ENCODE data around the gene ALG5. TPM values are rescaled to one million over a fixed set of nuclear protein-coding genes. Genes with fewer than 3 reads are reported as not detected.

The ALG5 gene
- total and polyA plus RNA-seq, 4 donors: 26.6 to 54.2 (median 44.4) TPM

DNA sequence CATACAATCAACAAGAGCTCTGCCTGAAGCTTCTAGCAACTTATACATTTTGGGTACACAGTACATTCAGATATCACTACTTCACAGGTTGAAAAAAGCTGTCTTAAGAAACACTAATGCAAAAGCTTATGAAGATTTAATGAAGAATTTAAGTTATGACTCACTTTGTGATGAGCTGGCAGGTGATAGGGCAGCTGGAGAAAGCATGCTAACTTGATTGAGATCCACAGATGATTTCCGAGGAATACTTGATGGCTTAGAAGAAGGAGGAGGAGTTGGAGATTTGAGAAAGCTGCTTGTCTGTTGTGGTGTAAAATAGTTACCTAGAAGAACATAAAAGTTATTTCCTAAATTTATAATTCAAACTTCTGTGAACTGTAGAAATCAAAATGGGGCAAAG, 24.7 kb upstream of the ALG5 start:
- Histone ChIP-seq H3K4me3 (no peak overlapping the region), H3K4me1 (ENCODE audit: control insufficient read depth in 5 of 5, insufficient read depth in 5 of 5, low read length in 5 of 5) (no peaks in the 10 kb centered on the region), H3K9ac (ENCODE audit: insufficient read depth in 1 of 2, low read length in 2 of 2) (no peak overlapping the region), H3K36me3 (ENCODE audit: control insufficient read depth in 4 of 4, insufficient read depth in 4 of 4, low read length in 4 of 4) (peaks cover 10 to 58% (median 18%) of the 10 kb centered on the region in 4 donors), H3K27me3 (ENCODE audit: control insufficient read depth in 3 of 3, insufficient read depth in 3 of 3, low read length in 2 of 3) (no peaks in the 10 kb centered on the region), H3K9me3 (ENCODE audit: control insufficient read depth in 4 of 4, insufficient read depth in 3 of 4, low read length in 3 of 4) (no peaks in the 10 kb centered on the region), H3K27ac (ENCODE audit: low read depth in 1 of 2, low read length in 1 of 2) (no peak overlapping the region)
- ATAC-seq (ENCODE audit: insufficient read depth, low FRiP score) (no peak), DNase-seq (no peak)
- WGBS, 2 donors: 84 to 91% methylated on average over 1 of the region's 1 CpG
- TF ChIP-seq, protein P1, sequence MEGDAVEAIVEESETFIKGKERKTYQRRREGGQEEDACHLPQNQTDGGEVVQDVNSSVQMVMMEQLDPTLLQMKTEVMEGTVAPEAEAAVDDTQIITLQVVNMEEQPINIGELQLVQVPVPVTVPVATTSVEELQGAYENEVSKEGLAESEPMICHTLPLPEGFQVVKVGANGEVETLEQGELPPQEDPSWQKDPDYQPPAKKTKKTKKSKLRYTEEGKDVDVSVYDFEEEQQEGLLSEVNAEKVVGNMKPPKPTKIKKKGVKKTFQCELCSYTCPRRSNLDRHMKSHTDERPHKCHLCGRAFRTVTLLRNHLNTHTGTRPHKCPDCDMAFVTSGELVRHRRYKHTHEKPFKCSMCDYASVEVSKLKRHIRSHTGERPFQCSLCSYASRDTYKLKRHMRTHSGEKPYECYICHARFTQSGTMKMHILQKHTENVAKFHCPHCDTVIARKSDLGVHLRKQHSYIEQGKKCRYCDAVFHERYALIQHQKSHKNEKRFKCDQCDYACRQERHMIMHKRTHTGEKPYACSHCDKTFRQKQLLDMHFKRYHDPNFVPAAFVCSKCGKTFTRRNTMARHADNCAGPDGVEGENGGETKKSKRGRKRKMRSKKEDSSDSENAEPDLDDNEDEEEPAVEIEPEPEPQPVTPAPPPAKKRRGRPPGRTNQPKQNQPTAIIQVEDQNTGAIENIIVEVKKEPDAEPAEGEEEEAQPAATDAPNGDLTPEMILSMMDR (IDR thresholded peaks at IDR 0.05; ENCODE audit: control extremely low read depth, extremely low read depth): no peak

DNA sequence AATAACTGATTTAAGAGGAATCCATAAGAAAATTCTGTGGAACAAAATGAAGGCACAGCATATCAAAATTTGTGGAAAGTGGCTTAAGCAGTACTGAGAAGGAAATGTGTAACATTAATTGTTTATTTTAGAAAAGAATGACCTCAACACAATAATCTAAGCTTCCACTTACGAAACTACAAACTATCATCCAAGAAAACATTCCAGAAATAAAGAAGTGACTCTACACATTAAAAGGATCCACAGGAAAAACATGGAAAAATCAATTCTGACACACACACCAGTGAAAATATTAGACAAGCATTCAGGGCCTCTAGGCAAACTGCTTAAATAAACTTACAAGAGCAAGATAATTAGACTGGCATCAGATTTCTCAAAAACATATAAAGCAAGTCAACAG, 15.5 kb upstream of the ALG5 start:
- peaks cover 11 to 38% (median 25%) of the 10 kb centered on the region in 4 donors for H3K36me3 ChIP-seq (ENCODE audit: control insufficient read depth in 4 of 4, insufficient read depth in 4 of 4, low read length in 4 of 4)
- TF ChIP-seq, protein P1 (IDR thresholded peaks at IDR 0.05; ENCODE audit: control extremely low read depth, extremely low read depth): no peak
- H3K4me1 ChIP-seq (ENCODE audit: control insufficient read depth in 5 of 5, insufficient read depth in 5 of 5, low read length in 5 of 5): no peaks in the 10 kb centered on the region
- H3K9ac ChIP-seq (ENCODE audit: insufficient read depth in 1 of 2, low read length in 2 of 2): no peak overlapping the region
- 72 to 85% methylated on average over 1 of the region's 1 CpG for WGBS, 2 donors
- no peak overlapping the region for H3K4me3 ChIP-seq
- no peak overlapping the region for H3K27ac ChIP-seq (ENCODE audit: low read depth in 1 of 2, low read length in 1 of 2)
- DNase-seq (no peak), ATAC-seq (ENCODE audit: insufficient read depth, low FRiP score) (no peak)
- no peaks in the 10 kb centered on the region for H3K9me3 ChIP-seq (ENCODE audit: control insufficient read depth in 4 of 4, insufficient read depth in 3 of 4, low read length in 3 of 4)
- H3K27me3 ChIP-seq (ENCODE audit: control insufficient read depth in 3 of 3, insufficient read depth in 3 of 3, low read length in 2 of 3): no peaks in the 10 kb centered on the region

DNA sequence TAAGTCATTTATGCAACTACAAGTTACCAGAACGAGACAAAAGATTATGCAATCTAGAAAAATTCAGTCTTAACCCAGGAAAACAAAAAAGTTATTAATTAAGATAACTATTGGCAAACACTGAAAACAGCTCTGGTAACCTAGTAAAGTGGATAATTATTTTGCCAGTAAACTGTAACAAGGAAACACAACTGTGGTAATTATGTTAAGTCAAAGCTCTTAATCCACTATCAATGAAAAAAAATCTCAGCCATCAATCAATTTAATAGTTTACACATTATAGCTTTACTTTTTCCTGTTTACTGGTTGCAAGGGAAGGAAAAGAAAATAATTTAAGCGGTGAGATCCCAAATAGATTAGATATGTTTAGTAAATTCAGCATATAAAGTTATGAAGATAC, 12.6 kb upstream of the ALG5 start:
- Histone ChIP-seq H3K4me3 (no peak overlapping the region), H3K27me3 (ENCODE audit: control insufficient read depth in 3 of 3, insufficient read depth in 3 of 3, low read length in 2 of 3) (no peaks in the 10 kb centered on the region), H3K9me3 (ENCODE audit: control insufficient read depth in 4 of 4, insufficient read depth in 3 of 4, low read length in 3 of 4) (no peaks in the 10 kb centered on the region), H3K9ac (ENCODE audit: insufficient read depth in 1 of 2, low read length in 2 of 2) (no peak overlapping the region), H3K4me1 (ENCODE audit: control insufficient read depth in 5 of 5, insufficient read depth in 5 of 5, low read length in 5 of 5) (no peaks in the 10 kb centered on the region), H3K27ac (ENCODE audit: low read depth in 1 of 2, low read length in 1 of 2) (no peak overlapping the region), H3K36me3 (ENCODE audit: control insufficient read depth in 4 of 4, insufficient read depth in 4 of 4, low read length in 4 of 4) (peaks cover 10 to 42% (median 31%) of the 10 kb centered on the region in 4 donors)
- TF ChIP-seq, protein P1 (IDR thresholded peaks at IDR 0.05; ENCODE audit: control extremely low read depth, extremely low read depth): no peak
- ATAC-seq (ENCODE audit: insufficient read depth, low FRiP score): no peak
- peak in 2 of 3 donors; percentile 9 to 14 for DNase-seq
- 55 to 65% methylated on average over 2 of the region's 2 CpGs for WGBS, 2 donors

DNA sequence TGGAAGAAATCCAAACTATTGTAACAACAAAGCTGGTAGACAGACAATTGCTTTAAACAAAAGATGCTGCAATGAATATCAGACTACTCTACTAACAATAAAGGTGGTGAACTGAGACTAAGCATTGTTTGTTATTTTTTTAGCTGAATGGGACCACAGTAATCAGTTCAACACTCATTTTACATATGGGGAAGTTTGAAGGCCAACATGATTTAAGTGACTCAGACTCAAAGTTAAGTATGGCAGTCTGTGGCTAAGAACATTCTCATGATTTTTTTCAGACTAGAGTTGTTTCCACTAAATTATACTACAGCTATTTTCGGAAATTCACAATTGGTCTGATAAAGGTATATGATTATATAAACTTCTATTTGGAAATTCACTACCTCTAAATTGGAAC, 11.9 kb upstream of the ALG5 start:
- WGBS, 2 donors: 41 to 88% methylated on average over 1 of the region's 1 CpG
- no peak overlapping the region for H3K27ac ChIP-seq (ENCODE audit: low read depth in 1 of 2, low read length in 1 of 2)
- no peak for ATAC-seq (ENCODE audit: insufficient read depth, low FRiP score)
- no peak for DNase-seq
- no peaks in the 10 kb centered on the region for H3K27me3 ChIP-seq (ENCODE audit: control insufficient read depth in 3 of 3, insufficient read depth in 3 of 3, low read length in 2 of 3)
- TF ChIP-seq, protein P1 (IDR thresholded peaks at IDR 0.05; ENCODE audit: control extremely low read depth, extremely low read depth): no peak
- H3K9ac ChIP-seq (ENCODE audit: insufficient read depth in 1 of 2, low read length in 2 of 2): no peak overlapping the region
- H3K9me3 ChIP-seq (ENCODE audit: control insufficient read depth in 4 of 4, insufficient read depth in 3 of 4, low read length in 3 of 4): no peaks in the 10 kb centered on the region
- no peak overlapping the region for H3K4me3 ChIP-seq
- H3K4me1 ChIP-seq (ENCODE audit: control insufficient read depth in 5 of 5, insufficient read depth in 5 of 5, low read length in 5 of 5): no peaks in the 10 kb centered on the region
- H3K36me3 ChIP-seq (ENCODE audit: control insufficient read depth in 4 of 4, insufficient read depth in 4 of 4, low read length in 4 of 4): peaks cover 10 to 42% (median 32%) of the 10 kb centered on the region in 4 donors

Measured in lung (tissue), 12 donors.